Thoracic aorta (tissue), 2 donors: ENCODE data around the gene SEC63. TPM values are rescaled to one million over a fixed set of nuclear protein-coding genes. Genes with fewer than 3 reads are reported as not detected.
"Not testable (repeated sequence)": the region's sequence is repeated elsewhere in the genome, so short reads cannot be mapped to it uniquely, and the experiment has no call there.

ENCODE experiments used
- ATAC-seq: fragments of 150-250 bp; one replicate; pipeline ENCODE4 v1.8.0; 2017; ENCODE audit warnings: low read depth; ENCODE audit not compliant: insufficient number of reproducible peaks, low FRiP score
- DNase-seq: peaks from one replicate; pipeline ENCODE4 v3.0.0-alpha.2; 2020; ENCODE audit warnings: low spot score
- H3K27ac ChIP-seq, 2 donors: fragments of 200-600 bp; sonication (generic); 1 replicate in 1 of 2; 2 replicates in 1 of 2; pipeline ENCODE4 v1.5.1; 2016; ENCODE audit warnings: mild to moderate bottlenecking in 2 of 2, moderate library complexity in 2 of 2
- H3K27me3 ChIP-seq: fragments of 200-600 bp; sonication (generic); replicated peaks from 2 replicates; pipeline ENCODE4 v1.6.0; 2016; ENCODE audit warnings: mild to moderate bottlenecking; ENCODE audit not compliant: insufficient read depth
- H3K36me3 ChIP-seq: fragments of 200-600 bp; sonication (generic); one replicate; pipeline ENCODE4 v1.5.1; 2016
- H3K4me1 ChIP-seq, 2 donors: fragments of 200-600 bp; sonication (generic); 1 replicate in 1 of 2; 2 replicates in 1 of 2; pipeline versions ENCODE4 v1.5.1 to v1.6.0; 2016; ENCODE audit warnings: low read depth in 2 of 2, mild to moderate bottlenecking in 1 of 2; ENCODE audit not compliant: control insufficient read depth in 1 of 2
- H3K4me3 ChIP-seq: fragments of 200-600 bp; sonication (generic); 2 replicates; pipeline ENCODE4 v1.5.1; 2016; ENCODE audit warnings: mild to moderate bottlenecking
- H3K9me3 ChIP-seq: fragments of 200-600 bp; sonication (generic); 2 replicates; pipeline ENCODE4 v1.5.1; 2016
- CTCF ChIP-seq: fragments of 200-600 bp; sonication (generic); IDR thresholded peaks from one replicate; pipeline ENCODE4 v1.5.1; 2019; ENCODE audit warnings: antibody characterized with exemption
- total RNA-seq, 2 donors: library from RNA; depleted of rRNA; stranded (reverse); fragments of >200 nt; gene quantifications; one replicate each; pipeline versions ENCODE4 v1.1.0 to v1.2.3, GENCODE V29; 2016

SEC63 gene
- total RNA-seq, 2 donors from 2014 or later, result 39.4 to 39.5 TPM

GRCh38 chr6:107866606-107867301 is 91.3 kb downstream of the SEC63 start:
- H3K36me3 ChIP-seq, result no peaks in the 10 kb centered on the region
- no peak for ATAC-seq
- TF ChIP-seq CTCF, result peak; percentile 13
- no peak for DNase-seq
- no peaks in the 10 kb centered on the region for H3K27me3 ChIP-seq
- H3K27ac ChIP-seq, result no peak overlapping the region
- no peak overlapping the region for H3K4me3 ChIP-seq
- no peaks in the 10 kb centered on the region for H3K9me3 ChIP-seq
- peaks cover 0 to 9% of the 10 kb centered on the region in 2 donors for H3K4me1 ChIP-seq

- ATAC-seq, result no peak
- Histone ChIP-seq H3K4me1 (no peaks in the 10 kb centered on the region), H3K36me3 (no peaks in the 10 kb centered on the region), H3K27ac (no peak overlapping the region), H3K9me3 (no peaks in the 10 kb centered on the region), H3K4me3 (no peak overlapping the region), H3K27me3 (no peaks in the 10 kb centered on the region)
- no peak for DNase-seq
- no peak for TF ChIP-seq CTCF
Observed at GRCh38 chr6:107864226-107865127, 93.5 kb downstream of the SEC63 start.

DNA sequence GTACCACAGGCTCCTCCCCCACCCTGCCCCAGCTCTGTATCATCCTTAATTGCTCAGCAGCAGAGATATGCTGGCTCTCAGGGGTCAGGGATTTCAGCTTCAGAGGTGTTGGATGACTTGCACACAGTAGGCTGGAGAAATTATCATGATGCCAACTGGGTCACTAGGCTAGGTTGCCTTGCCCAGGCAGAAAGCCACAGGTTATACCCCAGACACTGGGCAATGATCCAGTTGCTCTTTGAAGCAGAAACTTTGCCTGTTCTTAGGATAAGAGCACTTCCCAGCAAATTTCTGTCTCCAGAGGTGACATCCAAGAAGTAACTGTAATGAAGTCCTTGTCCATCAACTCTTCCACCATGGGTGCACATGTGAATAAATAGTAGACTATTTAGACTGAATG is 95.6 kb downstream of the SEC63 start:
- no peak for TF ChIP-seq CTCF
- H3K27me3 ChIP-seq, result no peaks in the 10 kb centered on the region
- no peaks in the 10 kb centered on the region for H3K9me3 ChIP-seq
- H3K4me3 ChIP-seq, result no peak overlapping the region
- H3K4me1 ChIP-seq, result no peaks in the 10 kb centered on the region
- DNase-seq (no peak), ATAC-seq (no peak)
- H3K36me3 ChIP-seq, result no peaks in the 10 kb centered on the region
- no peak overlapping the region for H3K27ac ChIP-seq

GRCh38 chr6:107860963-107861362 is 97.0 kb downstream of the SEC63 start:
- not testable (repeated sequence) for H3K36me3 ChIP-seq, H3K4me1 ChIP-seq, ATAC-seq, DNase-seq, H3K4me3 ChIP-seq, H3K9me3 ChIP-seq, H3K27me3 ChIP-seq, H3K27ac ChIP-seq

DNA sequence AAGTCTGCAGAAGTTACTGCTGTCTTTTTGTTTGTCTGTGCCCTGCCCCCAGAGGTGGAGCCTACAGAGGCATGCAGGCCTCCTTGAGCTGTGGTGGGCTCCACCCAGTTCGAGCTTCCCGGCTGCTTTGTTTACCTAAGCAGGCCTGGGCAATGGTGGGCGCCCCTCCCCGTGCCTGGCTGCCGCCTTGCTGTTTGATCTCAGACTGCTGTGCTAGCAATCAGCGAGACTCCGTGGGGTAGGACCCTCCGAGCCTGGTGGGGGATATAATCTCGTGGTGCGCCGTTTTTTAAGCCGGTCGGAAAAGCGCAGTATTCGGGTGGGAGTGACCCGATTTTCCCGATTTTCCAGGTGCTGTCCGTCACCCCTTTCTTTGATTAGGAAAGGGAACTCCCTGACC is 97.9 kb downstream of the SEC63 start:
- not testable (repeated sequence) for H3K27me3 ChIP-seq, H3K27ac ChIP-seq, H3K4me3 ChIP-seq, H3K4me1 ChIP-seq, H3K9me3 ChIP-seq, ATAC-seq, H3K36me3 ChIP-seq, DNase-seq

DNA sequence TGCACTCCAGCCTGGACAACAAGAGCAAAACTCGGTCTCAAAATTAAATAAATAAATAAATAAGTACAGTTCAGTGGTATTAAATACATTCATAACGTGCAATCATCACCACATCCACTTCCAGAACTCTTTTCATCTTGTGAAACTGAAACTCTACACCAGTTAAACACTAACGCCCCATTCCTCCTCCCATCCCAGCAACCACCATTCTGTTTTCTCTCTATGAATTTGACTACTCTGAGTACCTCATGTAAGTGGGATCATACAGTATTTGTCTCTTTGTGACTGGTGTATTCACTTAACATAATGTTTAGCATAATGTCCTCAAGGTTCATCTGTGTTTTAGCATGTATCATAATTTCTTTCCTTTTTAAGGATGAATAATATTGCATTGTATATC is 104.8 kb downstream of the SEC63 start:
- no peak for TF ChIP-seq CTCF
- H3K4me1 ChIP-seq, result peaks cover 0 to 6% of the 10 kb centered on the region in 2 donors
- DNase-seq (no peak), ATAC-seq (no peak)
- H3K27me3 ChIP-seq, result no peaks in the 10 kb centered on the region
- no peak overlapping the region for H3K27ac ChIP-seq
- H3K4me3 ChIP-seq, result no peak overlapping the region
- H3K36me3 ChIP-seq, result no peaks in the 10 kb centered on the region
- H3K9me3 ChIP-seq, result no peaks in the 10 kb centered on the region
